GM19372 (cell line): Measurements from ENCODE around the gene DYNC2H1.

Experiments
- ATAC-seq: cut with Tn5 transposase; IDR thresholded peaks from one replicate; pipeline ENCODE4 v1.9.1; 2021; ENCODE audit warnings: mild to moderate bottlenecking, low read depth, moderate library complexity; ENCODE audit not compliant: unreplicated experiment

Gene DYNC2H1

GRCh38 chr11:103528046-103528445 is 418.8 kb downstream of the DYNC2H1 start:
- no peak for ATAC-seq

GRCh38 chr11:103528596-103528995 is 419.4 kb downstream of the DYNC2H1 start:
- no peak for ATAC-seq

GRCh38 chr11:103529181-103529684 is 420.0 kb downstream of the DYNC2H1 start:
- no peak for ATAC-seq
